Psoas muscle (tissue), 8 donors: Measurements from ENCODE around the gene MTERF1. TPM values are rescaled to one million over a fixed set of nuclear protein-coding genes. Genes with fewer than 3 reads are reported as not detected.

Experiments used
- ATAC-seq, 4 donors: fragments of 200-7000 bp; cut with Tn5 transposase; one replicate each; pipeline ENCODE4 v1.9.1; 2020; ENCODE audit warnings: moderate library complexity in 3 of 4, mild to moderate bottlenecking in 2 of 4
- DNase-seq, 2 donors: peaks; one replicate each; pipeline ENCODE4 v3.0.0-alpha.2; 2020
- H3K27ac ChIP-seq: fragments of 200-600 bp; one replicate; pipeline ENCODE4 v1.8.0; 2022
- H3K27me3 ChIP-seq, 3 donors: fragments of 200-600 bp in 1 of 3; one replicate each; pipeline versions ENCODE4 v1.6.1 to v1.8.0; 2013 to 2022; ENCODE audit warnings: low read length in 2 of 3, mild to moderate bottlenecking in 2 of 3, moderate library complexity in 1 of 3; ENCODE audit not compliant: insufficient read depth in 3 of 3
- H3K36me3 ChIP-seq, 2 donors: fragments of 200-600 bp in 1 of 2; one replicate each; pipeline versions ENCODE4 v1.6.1 to v1.8.0; 2013 to 2022; ENCODE audit warnings: low read depth in 1 of 2, mild to moderate bottlenecking in 1 of 2, moderate library complexity in 1 of 2; ENCODE audit not compliant: insufficient read depth in 1 of 2
- H3K4me1 ChIP-seq: fragments of 200-600 bp; one replicate; pipeline ENCODE4 v1.8.0; 2022
- H3K4me3 ChIP-seq: fragments of 200-600 bp; one replicate; pipeline ENCODE4 v1.8.0; 2022; ENCODE audit warnings: mild to moderate bottlenecking
- H3K9me3 ChIP-seq: fragments of 200-600 bp; one replicate; pipeline ENCODE4 v1.8.0; 2022
- CTCF ChIP-seq: fragments of 200-600 bp; IDR thresholded peaks from one replicate; pipeline ENCODE4 v1.8.0; 2022; ENCODE audit warnings: antibody characterized with exemption
- WGBS, 3 donors: extraction: QIAGEN DNeasy Blood & Tissue Kit; methylation state at CpG; one replicate each; pipeline versions ENCODE4 v1.1.6 to v1.1.7; 2013; 5-methylcytosine and 5-hydroxymethylcytosine counted together
- intact Hi-C, 2 donors: fragments of 100-400 bp; cut with DNase I; formaldehyde crosslinking; loops; one replicate each; pipeline versions ENCODE4 v1.11.0 to v1.14.2; 2022
- polyA plus RNA-seq, 3 donors: library from polyadenylated mRNA; stranded (reverse); fragments of 200-250 nt; gene quantifications; one replicate each; pipeline ENCODE4 v1.2.3, GENCODE V29; 2013
- total RNA-seq, 4 donors: library from RNA; stranded (reverse); fragmentation: NEBNext Ultra II Directional in 2 of 4; extraction: Animal tissue kit (Norgen Biotek cat#: 25700) in 2 of 4; gene quantifications; one replicate each; pipeline versions ENCODE4 v1.2.1 to v1.2.4, GENCODE V29; 2021 to 2023
- donor health status: healthy with polysubstance abuse.
- donor health status: DM: no; HTN: no; CAD: no; lungs with moderate emphysema.
- donor health status: Bipolar disorder and iron deficiency.
- donor health status: healthy.
- donor health status: DM: yes; HTN: yes; CAD: no.
- donor health status: DM: no; HTN: no; CAD: no.
- donor health status: DM: no; HTN: no; CAD: no.
- donor health status: DM: yes; HTN: yes; CAD: no.

The MTERF1 gene
- total and polyA plus RNA-seq, 7 donors: 5.0 to 18.2 (median 7.1) TPM

- no peaks in the 10 kb centered on the region for H3K4me1 ChIP-seq
- no peaks in the 10 kb centered on the region for H3K36me3 ChIP-seq
- peaks cover under 1% of the 10 kb centered on the region for H3K9me3 ChIP-seq
- no peak overlapping the region for H3K4me3 ChIP-seq
- H3K27me3 ChIP-seq: no peaks in the 10 kb centered on the region
- 87 to 89% (median 87%) methylated on average over 4 of the region's 4 CpGs for WGBS, 3 donors
- no peak for TF ChIP-seq CTCF
- H3K27ac ChIP-seq: no peak overlapping the region
- DNase-seq: no peak
- ATAC-seq: no peak
- intact Hi-C loops: no loop called here
Observed at GRCh38 chr7:91847231-91847630, 33.3 kb downstream of the MTERF1 start.

DNA sequence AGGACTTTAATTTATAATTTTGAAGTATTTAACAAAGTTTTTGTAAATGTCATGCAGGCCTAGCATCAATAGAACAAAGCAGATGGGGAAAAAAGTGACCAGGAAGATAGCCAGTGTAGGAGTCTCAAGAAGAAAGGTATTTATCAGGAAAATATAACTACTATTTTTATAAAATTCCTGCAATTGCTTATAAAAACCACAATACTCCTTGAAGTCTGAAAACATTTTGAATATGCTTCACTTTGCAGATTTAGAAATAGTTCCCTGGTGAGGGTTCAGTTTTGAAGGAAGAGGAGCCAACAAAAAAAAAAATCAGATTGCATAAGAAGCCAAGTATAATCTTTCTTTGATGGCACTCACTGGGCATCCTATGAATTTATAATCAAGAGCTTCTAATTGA, 34.1 kb downstream of the MTERF1 start:
- Histone ChIP-seq H3K4me1 (no peaks in the 10 kb centered on the region), H3K27ac (no peak overlapping the region), H3K36me3 (no peaks in the 10 kb centered on the region), H3K27me3 (no peaks in the 10 kb centered on the region), H3K4me3 (no peak overlapping the region), H3K9me3 (peaks cover 5% of the 10 kb centered on the region)
- no peak for ATAC-seq
- intact Hi-C loops: no loop called here
- DNase-seq: no peak
- no peak for TF ChIP-seq CTCF

- WGBS, 3 donors: 88 to 96% (median 89%) methylated on average over 2 of the region's 2 CpGs
- H3K27ac ChIP-seq: no peak overlapping the region
- ATAC-seq: no peak
- no peaks in the 10 kb centered on the region for H3K4me1 ChIP-seq
- intact Hi-C loops: no loop called here
- no peak for DNase-seq
- no peaks in the 10 kb centered on the region for H3K27me3 ChIP-seq
- H3K9me3 ChIP-seq: peaks cover 9% of the 10 kb centered on the region
- no peak overlapping the region for H3K4me3 ChIP-seq
- no peaks in the 10 kb centered on the region for H3K36me3 ChIP-seq
- no peak for TF ChIP-seq CTCF
Observed at GRCh38 chr7:91843831-91844230, 36.7 kb downstream of the MTERF1 start.

- Histone ChIP-seq H3K4me3 (no peak overlapping the region), H3K36me3 (no peaks in the 10 kb centered on the region), H3K9me3 (peaks cover 9% of the 10 kb centered on the region), H3K4me1 (no peaks in the 10 kb centered on the region), H3K27me3 (no peaks in the 10 kb centered on the region), H3K27ac (no peak overlapping the region)
- 82 to 90% (median 84%) methylated on average over 2 of the region's 2 CpGs for WGBS, 3 donors
- intact Hi-C loops: no loop called here
- ATAC-seq (no peak), DNase-seq (no peak)
- TF ChIP-seq CTCF: no peak
Observed at GRCh38 chr7:91838439-91838838, 42.1 kb downstream of the MTERF1 start.

- H3K4me3 ChIP-seq: no peak overlapping the region
- TF ChIP-seq CTCF: no peak
- no peaks in the 10 kb centered on the region for H3K27me3 ChIP-seq
- no peak overlapping the region for H3K27ac ChIP-seq
- peaks cover 9% of the 10 kb centered on the region for H3K9me3 ChIP-seq
- intact Hi-C loops: no loop called here
- no peaks in the 10 kb centered on the region for H3K4me1 ChIP-seq
- 67 to 73% (median 71%) methylated on average over 4 of the region's 4 CpGs for WGBS, 3 donors
- ATAC-seq: no peak
- DNase-seq: no peak
- no peaks in the 10 kb centered on the region for H3K36me3 ChIP-seq
Observed at GRCh38 chr7:91837397-91838070, 43.0 kb downstream of the MTERF1 start.
